Right lobe of liver (tissue), 6 donors: ENCODE data around the gene NETO1. TPM values are rescaled to one million over a fixed set of nuclear protein-coding genes. Genes with fewer than 3 reads are reported as not detected.

ENCODE experiments used
- ATAC-seq, 4 donors: fragments of 200-7000 bp; cut with Tn5 transposase; one replicate each; pipeline ENCODE4 v1.9.1; 2020; ENCODE audit warnings: mild to moderate bottlenecking in 4 of 4, moderate library complexity in 4 of 4
- DNase-seq, 3 donors: peaks; one replicate each; pipeline ENCODE4 v3.0.0-alpha.2; 2020
- H3K27ac ChIP-seq, 3 donors: fragments of 200-600 bp; one replicate each; pipeline ENCODE4 v1.8.0; 2022
- H3K27me3 ChIP-seq, 2 donors: fragments of 200-600 bp; one replicate each; pipeline ENCODE4 v1.8.0; 2022
- H3K36me3 ChIP-seq, 4 donors: fragments of 200-600 bp; sonication (generic) in 1 of 4; one replicate each; pipeline versions ENCODE4 v1.5.1 to v1.8.0; 2017 to 2022; ENCODE audit warnings: control low read depth in 1 of 4
- H3K4me1 ChIP-seq, 4 donors: fragments of 200-600 bp; sonication (generic) in 1 of 4; one replicate each; pipeline versions ENCODE4 v1.5.1 to v1.8.0; 2017 to 2022; ENCODE audit warnings: control low read depth in 1 of 4
- H3K4me3 ChIP-seq, 3 donors: fragments of 200-600 bp; one replicate each; pipeline ENCODE4 v1.8.0; 2022
- H3K9me3 ChIP-seq, 4 donors: fragments of 200-600 bp; sonication (generic) in 1 of 4; one replicate each; pipeline versions ENCODE4 v1.5.1 to v1.8.0; 2017 to 2022; ENCODE audit warnings: control low read depth in 1 of 4
- POLR2A ChIP-seq: fragments of 450-650 bp; IDR thresholded peaks from one replicate; pipeline ENCODE4 v1.6.1; 2017; ENCODE audit warnings: antibody characterized with exemption, mild to moderate bottlenecking
- WGBS: methylation state at CpG from one replicate; pipeline ENCODE4 v1.1.6; 2018; ENCODE audit warnings: low coverage, low lambda C conversion rate; ENCODE audit not compliant: insufficient coverage; ENCODE audit errors: missing lambda C conversion rate; 5-methylcytosine and 5-hydroxymethylcytosine counted together
- intact Hi-C, 2 donors: fragments of 100-400 bp; cut with DNase I; formaldehyde crosslinking; loops; one replicate each; pipeline versions ENCODE4 v1.11.2 to v1.14.1; 2022
- total RNA-seq, 6 experiments: library from RNA; depleted of rRNA in 2 of 6; stranded (reverse); fragments of >200 nt in 2 of 6; fragmentation: NEBNext Ultra II Directional in 3 of 6; extraction: Animal tissue kit (Norgen Biotek cat#: 25700) in 3 of 6; gene quantifications; one replicate each; pipeline versions ENCODE4 v1.1.0 to v1.2.4, GENCODE V29; 2016 to 2023
- TF ChIP-seq, protein P1 (sequence below), 4 donors: fragments of 200-600 bp in 3 of 4; fragments of 450-650 bp in 1 of 4; IDR thresholded peaks; one replicate each; pipeline versions ENCODE4 v1.5.1 to v1.8.0; 2016 to 2022; ENCODE audit warnings: antibody characterized with exemption in 4 of 4, mild to moderate bottlenecking in 2 of 4
- donor health status: DM: no; HTN: yes; CAD: no.
- donor health status: DM: no; HTN: no; CAD: no.
- donor health status: DM: no; HTN: no; CAD: no.
- donor health status: DM: no; HTN: yes; CAD: no.
- donor health status: DM: no; HTN: yes; CAD: no.

The NETO1 gene
- total RNA-seq, 6 experiments from 2014 or later = not detected

GRCh38 chr18:72752220-72752619 is 115.6 kb downstream of the NETO1 start:
- Histone ChIP-seq H3K27ac (no peak overlapping the region), H3K36me3 (no peaks in the 10 kb centered on the region), H3K4me1 (no peaks in the 10 kb centered on the region), H3K4me3 (no peak overlapping the region), H3K27me3 (no peaks in the 10 kb centered on the region), H3K9me3 (no peaks in the 10 kb centered on the region)
- TF ChIP-seq, protein P1, sequence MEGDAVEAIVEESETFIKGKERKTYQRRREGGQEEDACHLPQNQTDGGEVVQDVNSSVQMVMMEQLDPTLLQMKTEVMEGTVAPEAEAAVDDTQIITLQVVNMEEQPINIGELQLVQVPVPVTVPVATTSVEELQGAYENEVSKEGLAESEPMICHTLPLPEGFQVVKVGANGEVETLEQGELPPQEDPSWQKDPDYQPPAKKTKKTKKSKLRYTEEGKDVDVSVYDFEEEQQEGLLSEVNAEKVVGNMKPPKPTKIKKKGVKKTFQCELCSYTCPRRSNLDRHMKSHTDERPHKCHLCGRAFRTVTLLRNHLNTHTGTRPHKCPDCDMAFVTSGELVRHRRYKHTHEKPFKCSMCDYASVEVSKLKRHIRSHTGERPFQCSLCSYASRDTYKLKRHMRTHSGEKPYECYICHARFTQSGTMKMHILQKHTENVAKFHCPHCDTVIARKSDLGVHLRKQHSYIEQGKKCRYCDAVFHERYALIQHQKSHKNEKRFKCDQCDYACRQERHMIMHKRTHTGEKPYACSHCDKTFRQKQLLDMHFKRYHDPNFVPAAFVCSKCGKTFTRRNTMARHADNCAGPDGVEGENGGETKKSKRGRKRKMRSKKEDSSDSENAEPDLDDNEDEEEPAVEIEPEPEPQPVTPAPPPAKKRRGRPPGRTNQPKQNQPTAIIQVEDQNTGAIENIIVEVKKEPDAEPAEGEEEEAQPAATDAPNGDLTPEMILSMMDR (IDR thresholded peaks at IDR 0.05) = no peak
- TF ChIP-seq POLR2A = no peak
- intact Hi-C loops = no loop called here
- ATAC-seq = no peak
- 46% methylated on average over 4 of the region's 4 CpGs for whole genome bisulfite sequencing
- DNase-seq = no peak

GRCh38 chr18:72742002-72742401 is 125.8 kb downstream of the NETO1 start:
- Histone ChIP-seq H3K9me3 (no peaks in the 10 kb centered on the region), H3K4me3 (no peak overlapping the region), H3K36me3 (no peaks in the 10 kb centered on the region), H3K27ac (no peak overlapping the region), H3K4me1 (no peaks in the 10 kb centered on the region), H3K27me3 (no peaks in the 10 kb centered on the region)
- no peak for ATAC-seq
- no peak for TF ChIP-seq POLR2A
- TF ChIP-seq, protein P1 (IDR thresholded peaks at IDR 0.05) = no peak
- 38% methylated on average over 1 of the region's 1 CpG for WGBS
- DNase-seq = no peak
- intact Hi-C loops = no loop called here

GRCh38 chr18:72738136-72738535 is 129.7 kb downstream of the NETO1 start:
- no peaks in the 10 kb centered on the region for H3K36me3 ChIP-seq
- 56% methylated on average over 4 of the region's 4 CpGs for WGBS
- H3K27ac ChIP-seq = no peak overlapping the region
- TF ChIP-seq, protein P1 (IDR thresholded peaks at IDR 0.05) = no peak
- no peak for TF ChIP-seq POLR2A
- H3K4me1 ChIP-seq = no peaks in the 10 kb centered on the region
- no peaks in the 10 kb centered on the region for H3K9me3 ChIP-seq
- no peak overlapping the region for H3K4me3 ChIP-seq
- no peak for DNase-seq
- no peaks in the 10 kb centered on the region for H3K27me3 ChIP-seq
- ATAC-seq = no peak
- intact Hi-C loops = no loop called here

- TF ChIP-seq POLR2A = no peak
- TF ChIP-seq, protein P1 (IDR thresholded peaks at IDR 0.05) = no peak
- intact Hi-C loops = no loop called here
- ATAC-seq (no peak), DNase-seq (no peak)
- Histone ChIP-seq H3K4me1 (no peaks in the 10 kb centered on the region), H3K27me3 (no peaks in the 10 kb centered on the region), H3K9me3 (no peaks in the 10 kb centered on the region), H3K4me3 (no peak overlapping the region), H3K27ac (no peak overlapping the region), H3K36me3 (no peaks in the 10 kb centered on the region)
- 71% methylated on average over 6 of the region's 6 CpGs for WGBS
Observed at GRCh38 chr18:72727776-72728175, 140.0 kb downstream of the NETO1 start.
